ENCODE measurements around the gene UBTD2.

The UBTD2 gene

DNA sequence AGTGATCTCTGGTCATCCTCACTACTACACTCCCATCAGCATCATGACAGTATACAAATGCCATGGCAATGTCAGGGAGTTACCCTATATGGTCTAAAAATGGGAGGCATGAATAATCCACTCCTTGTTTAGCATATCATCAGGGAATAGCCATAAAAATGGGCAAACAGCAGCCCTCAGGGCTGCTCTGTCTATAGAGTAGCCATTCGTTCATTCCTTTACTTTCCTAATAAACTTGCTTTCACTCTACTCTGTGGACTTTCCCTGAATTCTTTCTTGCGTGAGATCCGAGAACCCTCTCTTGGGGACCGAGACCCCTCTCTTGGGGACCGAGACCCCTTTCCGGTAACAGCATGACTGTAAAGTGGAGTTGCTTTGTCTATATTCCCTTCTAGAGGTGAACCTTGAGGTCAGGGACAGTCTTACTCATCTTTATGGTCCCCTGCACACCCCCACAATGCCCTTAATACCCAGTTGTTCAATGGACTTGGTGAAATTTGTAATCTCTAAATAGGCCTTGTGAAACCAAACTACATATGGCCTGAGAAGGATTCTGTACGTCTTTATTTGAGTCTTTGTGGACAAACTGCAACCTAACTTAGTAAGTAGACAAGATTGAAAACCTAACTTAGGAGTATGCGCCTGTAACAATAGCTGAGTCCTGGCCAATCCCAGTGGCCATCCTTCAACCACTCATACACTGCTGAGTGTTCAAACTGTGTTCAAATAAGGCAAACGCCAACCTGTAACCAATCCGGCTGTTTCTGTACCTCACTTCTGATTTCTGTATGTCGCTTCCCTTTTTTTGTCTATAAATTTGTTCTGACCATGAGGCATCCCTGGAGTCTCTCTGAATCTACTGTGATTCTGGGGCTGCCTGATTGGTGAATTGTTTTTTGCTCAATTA lies 32.3 kb upstream of the UBTD2 start:
- ChIA-PET CTCF (no interaction called here), POLR2A (no interaction called here)

DNA sequence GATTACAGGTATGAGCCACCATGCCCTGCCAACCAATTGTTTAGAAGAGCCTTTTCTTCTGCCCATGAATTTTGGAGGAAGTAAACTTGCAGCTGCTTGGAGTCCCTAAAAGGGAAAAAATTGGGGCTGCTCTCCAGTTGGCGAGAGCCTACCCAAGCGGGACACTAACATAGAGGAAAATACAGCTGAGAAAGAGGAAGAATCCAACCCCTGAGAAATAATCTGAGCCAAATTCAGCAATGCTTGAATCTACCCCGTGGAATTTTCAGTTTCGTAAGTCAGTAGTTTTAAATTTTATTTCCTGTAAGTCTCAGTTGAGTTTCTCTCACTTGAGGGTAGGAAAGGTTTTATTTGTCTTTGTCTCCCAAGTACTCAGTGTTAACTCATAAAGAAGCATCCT lies 30.4 kb upstream of the UBTD2 start:
- no peak for DNase-seq (ENCODE audit: extremely low spot score)
- CTCF ChIA-PET: no interaction called here
- TF ChIP-seq, protein P1, sequence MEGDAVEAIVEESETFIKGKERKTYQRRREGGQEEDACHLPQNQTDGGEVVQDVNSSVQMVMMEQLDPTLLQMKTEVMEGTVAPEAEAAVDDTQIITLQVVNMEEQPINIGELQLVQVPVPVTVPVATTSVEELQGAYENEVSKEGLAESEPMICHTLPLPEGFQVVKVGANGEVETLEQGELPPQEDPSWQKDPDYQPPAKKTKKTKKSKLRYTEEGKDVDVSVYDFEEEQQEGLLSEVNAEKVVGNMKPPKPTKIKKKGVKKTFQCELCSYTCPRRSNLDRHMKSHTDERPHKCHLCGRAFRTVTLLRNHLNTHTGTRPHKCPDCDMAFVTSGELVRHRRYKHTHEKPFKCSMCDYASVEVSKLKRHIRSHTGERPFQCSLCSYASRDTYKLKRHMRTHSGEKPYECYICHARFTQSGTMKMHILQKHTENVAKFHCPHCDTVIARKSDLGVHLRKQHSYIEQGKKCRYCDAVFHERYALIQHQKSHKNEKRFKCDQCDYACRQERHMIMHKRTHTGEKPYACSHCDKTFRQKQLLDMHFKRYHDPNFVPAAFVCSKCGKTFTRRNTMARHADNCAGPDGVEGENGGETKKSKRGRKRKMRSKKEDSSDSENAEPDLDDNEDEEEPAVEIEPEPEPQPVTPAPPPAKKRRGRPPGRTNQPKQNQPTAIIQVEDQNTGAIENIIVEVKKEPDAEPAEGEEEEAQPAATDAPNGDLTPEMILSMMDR (IDR thresholded peaks at IDR 0.05; ENCODE audit: control extremely low read depth, extremely low read depth, low read depth, missing control alignments): no peak
- POLR2A ChIA-PET: interaction anchor here (0.6 to 0.7 kb wide), 2 partner anchors 242 to 251 kb away, joined by 4 read pairs; no protein-coding TSS in a partner anchor

More for the DNA sequence above, 32.3 kb upstream of the UBTD2 start:
- TF ChIP-seq, protein P1 (IDR thresholded peaks at IDR 0.05; ENCODE audit: control extremely low read depth, extremely low read depth, low read depth, missing control alignments): no peak
- DNase-seq (ENCODE audit: extremely low spot score): no peak

DNA sequence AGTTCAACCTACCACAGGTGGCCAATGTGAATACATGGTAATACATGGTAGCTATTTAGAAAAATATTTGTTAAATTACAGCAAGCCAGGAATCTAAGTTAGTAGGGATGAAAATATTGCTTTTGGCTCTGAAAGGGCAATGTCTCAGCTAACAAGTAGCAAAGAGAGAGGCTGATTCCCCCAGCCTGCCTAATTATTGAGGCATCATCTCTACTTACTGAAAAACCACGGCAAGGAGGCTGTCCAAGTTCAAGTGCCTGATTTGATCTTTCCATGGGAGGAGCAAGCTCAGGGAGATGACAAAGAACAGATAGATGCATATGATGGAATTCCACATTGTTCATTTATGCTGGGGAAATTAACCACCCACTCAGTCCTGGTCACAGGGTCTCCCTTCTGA lies 28.7 kb upstream of the UBTD2 start:
- CTCF ChIA-PET: interaction anchor here (1.3 kb wide), 1 partner anchor 14 kb away, joined by 4 read pairs; no protein-coding TSS in a partner anchor
- no peak for DNase-seq (ENCODE audit: extremely low spot score)
- TF ChIP-seq, protein P1 (IDR thresholded peaks at IDR 0.05; ENCODE audit: control extremely low read depth, extremely low read depth, low read depth, missing control alignments): no peak
- POLR2A ChIA-PET: no interaction called here

DNA sequence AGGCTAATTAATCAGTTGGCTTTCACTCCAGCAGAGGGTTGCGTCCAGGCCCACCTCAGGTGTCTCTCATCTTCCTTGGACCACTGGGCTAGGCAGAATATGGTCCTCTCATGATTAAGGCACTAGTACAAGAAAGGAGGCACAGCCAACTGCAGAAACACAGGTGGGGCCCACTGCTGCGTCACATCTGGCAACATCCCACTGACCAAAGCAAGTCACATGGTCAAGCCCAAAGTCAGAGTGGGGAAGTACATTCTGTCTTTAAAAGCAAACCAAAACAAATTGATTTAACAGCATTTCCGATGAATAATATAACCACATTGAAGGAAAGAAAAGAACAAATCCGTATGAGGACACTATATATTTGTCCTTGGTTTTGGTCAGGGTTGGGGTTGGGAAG lies 28.0 kb upstream of the UBTD2 start:
- POLR2A ChIA-PET: no interaction called here
- no peak for DNase-seq (ENCODE audit: extremely low spot score)
- TF ChIP-seq, protein P1 (IDR thresholded peaks at IDR 0.05; ENCODE audit: control extremely low read depth, extremely low read depth, low read depth, missing control alignments): no peak
- CTCF ChIA-PET: interaction anchor here (0.9 to 1.3 kb wide), 2 partner anchors 8 to 15 kb away, joined by 3 to 4 read pairs; no protein-coding TSS in a partner anchor

DNA sequence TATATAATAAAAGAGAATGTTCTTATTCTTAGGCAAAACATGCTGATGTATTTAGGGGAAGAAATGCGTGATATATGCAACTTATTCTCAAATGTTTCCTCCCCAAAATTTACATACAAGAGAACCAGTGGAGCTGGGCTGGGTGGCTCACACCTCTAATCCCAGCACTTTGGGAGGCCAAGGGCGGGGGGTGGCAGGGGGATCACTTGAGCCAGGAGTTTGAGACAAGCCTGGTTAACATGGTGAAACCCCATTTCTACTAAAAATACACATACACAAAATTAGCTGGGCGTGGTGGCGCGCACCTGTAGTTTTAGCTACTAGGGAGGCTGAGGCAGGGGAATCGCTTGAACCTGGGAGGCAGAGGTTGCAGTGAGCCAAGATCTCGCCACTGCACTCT lies 27.5 kb upstream of the UBTD2 start:
- ChIA-PET CTCF (interaction anchor here (0.9 to 1.3 kb wide), 2 partner anchors 9 to 15 kb away, joined by 3 to 4 read pairs; no protein-coding TSS in a partner anchor), POLR2A (no interaction called here)
- TF ChIP-seq, protein P1 (IDR thresholded peaks at IDR 0.05; ENCODE audit: control extremely low read depth, extremely low read depth, low read depth, missing control alignments): no peak
- no peak for DNase-seq (ENCODE audit: extremely low spot score)

DNA sequence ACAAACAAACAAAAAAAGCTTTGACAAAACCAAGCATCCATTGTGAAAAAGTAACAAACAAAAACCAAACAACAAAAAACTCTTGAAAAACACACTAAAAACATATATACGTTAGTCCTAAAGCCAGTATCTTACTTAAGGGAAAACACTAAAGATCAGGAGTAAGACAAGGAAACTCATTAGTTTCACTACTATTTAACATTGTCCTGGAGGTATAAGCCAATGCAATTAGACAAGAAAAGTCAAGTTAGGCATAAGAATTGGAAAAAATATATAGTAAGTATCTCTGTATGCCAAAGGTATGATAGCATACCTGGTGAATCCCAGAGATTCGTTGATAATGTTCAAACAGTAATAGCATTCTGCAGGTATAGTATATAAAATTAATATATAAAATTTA lies 21.8 kb upstream of the UBTD2 start:
- CTCF ChIA-PET: no interaction called here
- TF ChIP-seq, protein P1 (IDR thresholded peaks at IDR 0.05; ENCODE audit: control extremely low read depth, extremely low read depth, low read depth, missing control alignments): no peak
- no peak for DNase-seq (ENCODE audit: extremely low spot score)
- POLR2A ChIA-PET: no interaction called here

Measured in GM10248 (cell line).